GM21786 (cell line): ENCODE data around the gene FCHSD2.

Experiments used
- ATAC-seq: cut with Tn5 transposase; IDR thresholded peaks from one replicate; pipeline ENCODE4 v1.9.1; 2021; ENCODE audit not compliant: unreplicated experiment

Gene FCHSD2

GRCh38 chr11:73142128-73142377 lies at the start of gene FCHSD2:
Gene FCHSD2, minus strand, starts transcription at chr11:73142318. Its CDS starts 441 bp downstream, at chr11:73141877.
- no peak for ATAC-seq

- ATAC-seq = no peak
Observed at GRCh38 chr11:73191151-73191550, 49.0 kb upstream of the FCHSD2 start.

DNA sequence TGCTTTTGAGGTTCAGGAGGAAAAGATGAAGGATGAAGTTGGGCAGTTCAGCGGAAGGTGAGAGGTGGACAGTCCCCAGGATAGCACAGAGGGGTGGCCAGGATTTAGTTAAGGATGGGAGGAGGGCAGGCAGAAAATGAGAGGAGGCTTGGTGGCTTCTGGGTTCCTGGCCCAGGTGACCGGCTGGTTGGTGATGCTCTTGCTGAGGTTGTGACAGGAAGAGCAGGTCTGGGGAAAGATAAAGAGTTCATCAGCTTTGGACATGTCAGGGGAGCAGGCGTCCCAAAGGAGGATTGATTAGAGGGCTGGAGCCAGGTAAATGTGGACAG lies 48.4 kb upstream of the FCHSD2 start:
- ATAC-seq = no peak

GRCh38 chr11:73189723-73190556 lies 47.8 kb upstream of the FCHSD2 start:
- ATAC-seq = no peak

GRCh38 chr11:73189315-73189714 lies 47.2 kb upstream of the FCHSD2 start:
- ATAC-seq = no peak

DNA sequence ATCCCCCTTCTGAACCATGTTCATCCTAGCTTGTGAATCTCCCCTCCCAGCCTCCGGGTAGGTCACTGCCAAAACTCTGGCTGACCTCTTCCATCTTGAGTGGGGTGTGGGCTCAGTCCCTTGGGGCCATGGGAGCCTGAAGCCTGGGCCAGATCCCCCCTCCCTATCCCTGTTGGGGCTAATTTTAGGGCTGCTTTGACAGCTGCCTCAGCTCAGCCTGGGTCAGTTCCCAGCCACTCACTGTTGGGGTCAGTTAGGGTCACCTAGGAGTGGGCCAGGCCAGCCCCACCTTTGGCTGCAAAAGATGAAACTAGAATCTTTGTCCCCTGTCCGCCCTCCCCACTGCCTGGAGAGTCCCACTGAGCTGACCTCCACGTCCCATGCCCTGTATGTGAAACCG lies 46.2 kb upstream of the FCHSD2 start:
- no peak for ATAC-seq

GRCh38 chr11:73187854-73188253 lies 45.7 kb upstream of the FCHSD2 start:
- ATAC-seq = no peak

DNA sequence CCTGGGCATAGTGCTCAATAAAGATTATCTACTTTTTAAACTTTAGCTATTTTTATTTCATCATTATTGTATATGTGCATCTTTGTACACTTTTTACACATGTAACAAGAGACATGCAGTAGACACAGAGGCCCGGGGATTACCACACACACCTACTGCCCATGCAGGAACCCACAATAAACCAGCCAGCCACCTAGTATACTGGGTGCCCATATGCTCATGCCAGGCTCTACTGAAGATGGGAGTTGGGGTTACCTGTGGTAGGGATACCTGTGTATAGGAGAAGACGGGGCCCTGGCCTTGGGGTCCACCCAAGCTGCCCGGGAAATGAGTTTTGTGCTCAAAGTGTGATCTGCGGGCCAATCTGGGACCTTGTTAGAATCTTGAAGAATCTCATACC lies 44.8 kb upstream of the FCHSD2 start:
- no peak for ATAC-seq

- no peak for ATAC-seq
Observed at GRCh38 chr11:73186294-73186850, 44.3 kb upstream of the FCHSD2 start.

GRCh38 chr11:73185680-73186293 lies 43.7 kb upstream of the FCHSD2 start:
- ATAC-seq = no peak

DNA sequence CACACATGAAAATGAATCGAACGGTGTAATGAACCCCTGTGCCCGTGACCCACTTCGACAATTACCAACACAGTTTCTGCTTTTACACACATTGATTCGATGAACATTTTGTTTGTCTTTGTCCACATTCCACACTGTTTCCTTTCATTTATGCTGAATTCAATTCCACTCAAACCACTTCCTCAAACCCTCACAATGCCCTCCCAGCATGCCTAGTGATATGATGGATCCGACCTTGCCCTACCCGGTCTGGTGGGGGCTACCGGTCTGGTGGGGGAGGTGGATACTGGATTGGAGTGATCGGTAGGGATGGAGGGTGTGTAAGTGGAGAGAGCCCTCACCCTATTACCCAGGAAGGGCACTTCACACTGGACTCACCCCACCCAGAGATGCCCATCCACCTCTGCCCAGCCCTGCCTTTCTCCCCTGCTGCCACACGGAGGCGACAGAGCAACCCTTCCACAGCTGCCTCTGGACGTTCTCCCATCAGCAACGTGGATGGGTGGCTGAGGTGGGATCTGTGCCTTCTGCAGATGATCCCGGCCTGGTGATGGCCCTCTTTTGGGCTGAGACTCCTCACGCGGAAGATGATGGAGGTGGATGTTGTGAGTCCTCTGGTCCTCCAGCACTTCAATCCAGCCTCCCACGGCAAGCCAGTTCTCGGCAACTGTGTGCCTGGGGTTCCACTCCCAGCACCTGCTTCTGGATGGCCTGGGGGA lies 43.0 kb upstream of the FCHSD2 start:
- no peak for ATAC-seq

DNA sequence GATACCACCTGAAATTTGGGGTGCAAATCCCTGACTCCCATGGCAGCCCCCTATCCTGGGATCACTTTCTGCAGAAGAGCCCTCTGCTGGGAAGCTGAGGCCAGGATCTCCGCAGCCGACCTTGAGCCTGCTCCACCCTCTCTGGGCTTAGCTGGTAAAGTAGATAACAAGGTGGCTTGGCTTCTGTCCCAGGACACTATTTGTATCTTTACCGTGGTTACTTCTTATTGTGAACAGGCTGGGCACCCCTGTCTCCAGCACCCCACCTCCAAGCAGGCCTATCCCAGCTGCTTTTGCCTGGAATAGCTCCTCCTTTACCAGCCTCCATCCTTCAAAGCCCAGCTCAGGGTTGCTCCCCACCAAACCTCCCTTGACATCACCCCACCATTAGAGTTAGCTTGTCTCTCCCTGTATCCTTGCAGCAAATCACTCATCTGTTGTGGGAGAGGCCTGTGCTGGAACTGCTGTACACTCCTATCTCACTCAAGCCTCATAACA lies 40.8 kb upstream of the FCHSD2 start:
- ATAC-seq = no peak

DNA sequence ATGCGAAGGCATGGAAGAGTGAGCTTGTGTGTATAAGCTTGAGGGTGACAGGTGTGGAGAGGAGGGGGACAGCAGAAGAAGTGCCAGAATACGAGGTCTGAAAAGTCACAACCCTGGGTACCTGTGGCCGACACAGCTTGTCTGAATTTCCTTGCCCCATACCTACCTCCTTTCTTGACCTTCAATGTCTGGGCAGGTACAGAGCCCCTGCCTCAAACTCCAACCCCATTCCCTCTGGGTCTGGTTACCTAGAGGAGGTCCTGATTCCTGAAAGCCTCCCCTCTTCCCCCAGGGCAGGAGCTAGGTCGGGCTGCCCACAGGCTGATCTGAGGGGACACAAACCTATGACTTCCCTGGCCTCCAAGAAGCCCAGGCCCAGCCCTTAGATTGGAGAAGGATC lies 36.6 kb upstream of the FCHSD2 start:
- no peak for ATAC-seq

DNA sequence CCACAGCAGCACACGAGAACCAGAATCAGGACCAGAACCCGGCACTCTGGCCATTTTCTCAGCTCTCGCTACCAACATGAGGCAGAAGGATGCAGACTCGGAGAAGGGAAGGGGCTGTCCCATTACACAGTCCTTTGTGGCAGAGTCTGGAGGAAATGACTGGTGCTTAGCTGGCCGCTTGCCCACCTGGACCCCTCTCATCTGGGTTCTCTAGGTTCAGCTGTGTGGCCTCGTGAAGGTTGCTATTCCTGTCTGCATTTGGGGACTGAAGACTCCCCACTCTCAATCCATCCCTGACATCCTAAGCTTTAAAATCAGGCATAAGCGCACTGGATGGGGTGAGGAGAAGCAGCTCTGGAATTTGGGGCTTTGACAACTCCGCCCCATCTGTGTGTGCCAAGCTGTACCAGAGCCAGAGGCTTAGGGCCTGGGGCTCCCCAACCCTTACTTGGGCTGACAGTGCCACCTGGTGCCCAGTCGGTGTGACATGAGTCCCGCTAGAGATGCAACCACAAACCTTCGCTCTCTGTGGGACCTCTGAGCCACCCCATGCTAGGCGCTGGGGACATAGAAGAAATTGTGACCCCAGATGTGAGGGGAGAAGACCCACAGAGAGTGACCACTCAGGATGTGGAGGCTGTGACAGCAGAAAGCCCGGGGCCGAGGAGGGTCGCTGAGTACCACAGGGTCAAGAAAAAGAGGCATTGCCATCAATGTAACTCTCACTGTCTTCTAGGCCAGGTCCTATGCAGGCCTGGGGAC lies 35.8 kb upstream of the FCHSD2 start:
- ATAC-seq = peak; percentile 57

DNA sequence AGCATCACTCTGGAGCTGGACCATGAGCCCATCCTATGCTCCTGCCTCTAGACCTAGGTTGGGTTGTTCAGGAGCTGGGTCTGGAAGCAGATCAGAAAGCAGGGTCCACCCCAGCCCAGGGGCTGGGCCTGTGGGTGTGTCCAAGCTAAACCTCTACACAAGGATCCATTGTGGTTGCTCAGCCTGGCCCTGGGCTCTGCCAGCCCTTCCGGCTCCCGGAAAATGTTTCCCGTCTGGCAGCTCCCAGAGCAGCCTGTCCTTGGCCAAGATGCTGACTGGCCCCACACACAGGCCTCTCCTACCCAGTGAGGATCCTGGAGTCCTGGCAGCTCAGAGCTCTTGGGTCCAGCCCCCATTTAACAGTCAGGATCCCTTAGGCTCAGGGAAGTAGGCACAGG lies 35.3 kb upstream of the FCHSD2 start:
- ATAC-seq = no peak

DNA sequence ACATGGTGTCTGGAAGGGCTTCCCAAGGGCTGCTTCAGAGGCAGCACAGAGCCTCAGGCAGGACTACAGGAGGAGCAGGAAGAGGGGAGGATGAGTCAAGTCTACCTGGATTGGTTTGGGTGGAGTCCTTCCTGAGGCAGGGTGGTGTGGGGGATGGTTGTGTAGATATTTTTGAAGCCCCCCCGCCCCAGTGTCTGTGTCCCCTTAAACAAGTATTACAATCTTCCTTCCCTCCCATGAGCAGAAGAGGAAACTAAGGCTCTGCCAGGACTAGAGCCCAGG lies 34.7 kb upstream of the FCHSD2 start:
- ATAC-seq = no peak

DNA sequence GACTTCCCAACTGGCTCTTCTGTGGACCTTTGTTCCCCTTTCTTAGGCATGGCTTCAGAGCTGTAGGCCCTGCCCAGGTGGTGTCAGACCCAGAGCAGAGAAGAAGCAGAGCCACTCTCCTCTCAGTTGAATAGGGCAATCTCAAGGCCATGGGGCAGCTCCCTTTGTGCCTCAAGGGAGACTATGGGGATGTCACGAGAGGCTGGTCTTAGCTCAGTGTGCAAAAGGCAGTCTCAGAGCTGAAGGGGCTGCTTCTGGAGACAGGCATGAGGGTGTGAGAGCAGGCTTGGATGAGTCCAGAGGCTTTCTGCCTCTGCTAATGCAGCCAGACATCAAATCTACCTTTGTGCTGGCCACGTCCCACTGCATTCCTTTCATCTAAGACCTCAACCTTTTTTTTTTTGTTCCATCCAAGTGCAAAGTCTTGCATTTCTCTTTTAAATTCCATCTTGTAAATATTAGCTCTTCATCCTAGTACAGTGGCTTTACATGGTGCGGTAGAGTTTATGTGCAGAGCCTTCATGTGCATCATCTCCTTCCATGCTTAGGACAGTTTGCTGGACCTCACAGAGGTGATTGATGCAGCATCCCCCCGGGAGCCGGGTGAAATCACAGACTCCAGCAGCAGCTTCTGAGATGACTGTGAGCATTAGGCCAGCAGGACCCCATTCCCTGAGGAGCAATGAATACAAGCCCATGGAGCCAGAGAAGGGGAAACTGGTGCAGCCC lies 34.2 kb upstream of the FCHSD2 start:
- ATAC-seq = no peak

GRCh38 chr11:73175551-73176144 lies 33.5 kb upstream of the FCHSD2 start:
- no peak for ATAC-seq

DNA sequence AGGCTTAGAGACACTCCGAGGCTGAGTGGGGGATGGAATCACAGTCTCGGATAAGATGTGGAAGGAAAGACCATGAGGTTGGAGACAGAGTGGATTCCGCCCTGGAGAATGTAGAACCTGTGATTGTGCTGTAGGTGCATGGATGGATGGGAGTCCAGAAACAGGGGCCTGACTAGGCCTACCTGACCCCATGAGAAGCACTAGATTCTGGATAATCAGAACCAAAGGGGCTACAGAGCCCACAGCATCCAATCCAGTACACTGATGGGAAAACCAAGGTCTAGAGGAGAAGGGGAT lies 32.3 kb upstream of the FCHSD2 start:
- ATAC-seq = no peak

DNA sequence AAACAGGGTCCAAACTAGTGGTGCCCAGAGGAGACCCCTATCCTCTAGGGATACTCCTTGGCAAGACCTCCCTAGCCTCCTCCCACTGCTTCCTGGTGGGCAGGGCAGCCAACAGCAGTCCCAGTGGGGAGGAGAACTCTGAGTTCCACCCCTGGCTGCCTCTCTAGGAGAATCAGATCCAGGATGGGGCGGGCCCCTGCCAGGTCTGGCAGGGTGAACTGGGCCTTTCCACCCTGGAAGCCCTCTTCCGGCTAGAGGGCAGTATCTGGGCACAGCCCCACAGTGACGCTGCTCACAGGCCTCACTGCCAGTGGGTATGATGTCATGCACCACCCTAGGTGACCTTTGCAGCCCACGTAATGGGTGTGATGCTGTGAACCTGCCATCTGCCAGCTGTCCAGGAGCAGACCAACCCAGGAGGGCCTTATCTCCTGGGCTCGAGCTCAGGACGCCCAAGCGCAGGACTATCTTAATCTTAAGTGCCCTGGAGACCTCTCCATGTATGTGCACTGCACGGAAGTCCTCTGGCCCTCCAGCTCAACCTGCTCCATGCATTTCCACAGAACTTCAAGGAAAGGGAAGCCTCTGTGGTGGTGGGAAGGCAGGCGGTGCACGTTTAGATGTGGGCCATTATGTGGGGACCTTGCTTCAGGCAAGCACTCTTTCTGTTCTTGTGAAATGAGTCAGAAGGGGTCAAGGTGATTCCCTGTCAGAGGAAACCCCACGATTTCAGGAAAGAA lies 31.8 kb upstream of the FCHSD2 start:
- ATAC-seq = no peak
